ENCODE results near the gene PRKAR1B. TPM values are rescaled to one million over a fixed set of nuclear protein-coding genes. Genes with fewer than 3 reads are reported as not detected.

The PRKAR1B gene
- total RNA-seq, 4 donors from 2014 or later, result 1.2 to 12.5 (median 3.6) TPM

- H3K27ac ChIP-seq, result no peak overlapping the region
- TF ChIP-seq CTCF (IDR thresholded peaks at IDR 0.05 in 4 of 5, conservative IDR thresholded peaks at IDR 0.05 in 1 of 5) (no peak), POLR2A (IDR thresholded peaks at IDR 0.05) (no peak)
- H3K4me1 ChIP-seq, result no peaks in the 10 kb centered on the region
- in situ Hi-C loops (cut with MboI; ENCODE audit: low sequenced_read_pairs in 4 of 4), result no loop called here
- H3K36me3 ChIP-seq, result no peaks in the 10 kb centered on the region
- H3K9me3 ChIP-seq, result no peaks in the 10 kb centered on the region
- H3K27me3 ChIP-seq, result no peaks in the 10 kb centered on the region
- ATAC-seq, result no peak
- no peak for DNase-seq
- no peak overlapping the region for H3K4me3 ChIP-seq
- intact Hi-C loops (cut with DNase I; ENCODE audit: low total_unique reads), result no loop called here
Observed at GRCh38 chr7:646951-647350, 80.1 kb downstream of the PRKAR1B start.

GRCh38 chr7:646487-646886 is 80.6 kb downstream of the PRKAR1B start:
- intact Hi-C loops (cut with DNase I; ENCODE audit: low total_unique reads) (no loop called here), in situ Hi-C loops (cut with MboI; ENCODE audit: low sequenced_read_pairs in 4 of 4) (no loop called here)
- no peak for TF ChIP-seq CTCF (IDR thresholded peaks at IDR 0.05 in 4 of 5, conservative IDR thresholded peaks at IDR 0.05 in 1 of 5)
- no peak for TF ChIP-seq POLR2A (IDR thresholded peaks at IDR 0.05)
- H3K4me3 ChIP-seq, result no peak overlapping the region
- H3K36me3 ChIP-seq, result no peaks in the 10 kb centered on the region
- H3K4me1 ChIP-seq, result no peaks in the 10 kb centered on the region
- DNase-seq (no peak), ATAC-seq (no peak)
- no peak overlapping the region for H3K27ac ChIP-seq
- H3K9me3 ChIP-seq, result no peaks in the 10 kb centered on the region
- H3K27me3 ChIP-seq, result no peaks in the 10 kb centered on the region

- Histone ChIP-seq H3K4me3 (no peak overlapping the region), H3K27me3 (no peaks in the 10 kb centered on the region), H3K27ac (no peak overlapping the region), H3K4me1 (no peaks in the 10 kb centered on the region), H3K9me3 (no peaks in the 10 kb centered on the region), H3K36me3 (no peaks in the 10 kb centered on the region)
- intact Hi-C loops (cut with DNase I; ENCODE audit: low total_unique reads), result no loop called here
- in situ Hi-C loops (cut with MboI; ENCODE audit: low sequenced_read_pairs in 4 of 4), result no loop called here
- TF ChIP-seq POLR2A (IDR thresholded peaks at IDR 0.05) (no peak), CTCF (IDR thresholded peaks at IDR 0.05 in 4 of 5, conservative IDR thresholded peaks at IDR 0.05 in 1 of 5) (no peak)
- DNase-seq (no peak), ATAC-seq (no peak)
Observed at GRCh38 chr7:645606-646005, 81.5 kb downstream of the PRKAR1B start.

- intact Hi-C loops (cut with DNase I; ENCODE audit: low total_unique reads) (no loop called here), in situ Hi-C loops (cut with MboI; ENCODE audit: low sequenced_read_pairs in 4 of 4) (no loop called here)
- Histone ChIP-seq H3K4me3 (no peak overlapping the region), H3K36me3 (no peaks in the 10 kb centered on the region), H3K9me3 (no peaks in the 10 kb centered on the region), H3K4me1 (no peaks in the 10 kb centered on the region), H3K27me3 (no peaks in the 10 kb centered on the region), H3K27ac (no peak overlapping the region)
- no peak for TF ChIP-seq POLR2A (IDR thresholded peaks at IDR 0.05)
- TF ChIP-seq CTCF (IDR thresholded peaks at IDR 0.05 in 4 of 5, conservative IDR thresholded peaks at IDR 0.05 in 1 of 5), result no peak
- no peak for ATAC-seq
- DNase-seq, result no peak
Observed at GRCh38 chr7:644381-645305, 82.4 kb downstream of the PRKAR1B start.

All from gastrocnemius medialis (tissue), 4 donors.